ENCODE data around the gene FREM1.
A peak's percentile ranks its signal among the peaks of the same experiment; 100 is the strongest.

FREM1 gene

GRCh38 chr9:14908295-14909180 is 1.7 kb downstream of the FREM1 start:
- DNase-seq, result no peak

GRCh38 chr9:14907696-14908095 is 2.5 kb downstream of the FREM1 start:
- DNase-seq, result no peak

GRCh38 chr9:14907360-14907685 is 2.9 kb downstream of the FREM1 start:
- DNase-seq, result no peak

- DNase-seq, result no peak
Observed at GRCh38 chr9:14906644-14907359, 3.4 kb downstream of the FREM1 start.

DNA sequence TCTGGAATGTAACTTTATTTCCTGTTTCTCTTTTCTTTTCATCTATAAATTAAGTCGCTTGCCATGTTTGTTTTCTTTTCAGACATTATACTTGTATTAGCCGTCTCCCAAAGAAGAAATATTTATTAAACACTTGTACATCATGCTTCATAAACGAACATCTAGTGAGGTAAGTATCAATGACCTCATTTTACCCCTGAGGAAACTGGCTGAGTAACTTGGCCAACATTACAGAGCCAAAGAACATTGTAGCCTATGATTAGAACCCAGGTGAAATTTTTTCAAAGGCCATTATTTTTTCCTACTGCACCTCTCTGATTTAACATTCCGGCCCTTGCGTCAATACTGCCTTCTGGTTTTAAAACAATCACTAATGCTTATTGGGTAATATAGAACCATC is 4.2 kb downstream of the FREM1 start:
- no peak for DNase-seq

GRCh38 chr9:14903040-14903439 is 7.2 kb downstream of the FREM1 start:
- no peak for DNase-seq

- DNase-seq, result no peak
Observed at GRCh38 chr9:14902561-14902960, 7.7 kb downstream of the FREM1 start.

GRCh38 chr9:14899815-14900193 is 10.4 kb downstream of the FREM1 start:
- DNase-seq, result no peak

GRCh38 chr9:14899042-14899814 is 11.0 kb downstream of the FREM1 start:
- no peak for DNase-seq

GRCh38 chr9:14895806-14896205 is 14.4 kb downstream of the FREM1 start:
- DNase-seq, result peak; percentile 18

DNA sequence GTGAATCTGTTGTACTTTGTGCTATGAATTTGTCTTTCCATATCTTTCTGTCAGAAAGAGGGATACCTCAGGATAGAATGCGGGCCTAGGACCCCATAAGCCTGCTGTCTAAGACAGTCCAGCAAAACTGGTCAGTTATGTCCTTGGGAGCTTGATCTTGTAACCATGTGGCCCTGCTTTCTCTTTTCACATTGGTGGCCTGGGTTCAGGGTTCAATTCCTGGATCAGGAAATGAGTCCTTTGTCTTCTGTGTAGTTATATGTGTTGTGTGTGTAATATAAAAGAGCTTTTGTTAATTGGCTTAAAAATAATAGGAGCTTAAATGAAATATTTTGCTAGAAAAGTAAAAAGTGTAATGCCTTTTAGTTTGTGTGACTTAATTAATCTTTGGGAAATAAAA is 16.9 kb downstream of the FREM1 start:
- DNase-seq, result no peak

GRCh38 chr9:14891332-14891731 is 18.9 kb downstream of the FREM1 start:
- DNase-seq, result no peak

GRCh38 chr9:14889451-14889850 is 20.8 kb downstream of the FREM1 start:
- no peak for DNase-seq

DNA sequence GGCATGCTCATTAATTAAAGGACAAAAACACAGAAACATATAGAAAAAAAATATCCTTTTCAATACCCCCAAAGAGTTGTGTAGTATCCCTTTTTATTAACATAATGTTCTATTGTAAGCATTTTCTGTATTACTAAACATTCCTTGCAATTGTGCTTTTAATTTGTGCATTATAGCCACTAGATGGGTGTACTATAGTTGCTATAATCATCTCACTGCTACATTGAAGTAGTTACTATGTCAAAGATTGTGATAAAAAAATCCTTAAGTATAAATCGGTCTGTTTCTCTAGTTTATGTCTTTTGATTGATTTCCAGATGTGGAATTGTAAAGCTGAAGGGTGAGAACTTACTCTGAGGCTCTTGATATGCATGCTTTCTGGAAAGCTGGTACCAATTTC is 21.4 kb downstream of the FREM1 start:
- no peak for DNase-seq

- no peak for DNase-seq
Observed at GRCh38 chr9:14888272-14888671, 22.0 kb downstream of the FREM1 start.

DNA sequence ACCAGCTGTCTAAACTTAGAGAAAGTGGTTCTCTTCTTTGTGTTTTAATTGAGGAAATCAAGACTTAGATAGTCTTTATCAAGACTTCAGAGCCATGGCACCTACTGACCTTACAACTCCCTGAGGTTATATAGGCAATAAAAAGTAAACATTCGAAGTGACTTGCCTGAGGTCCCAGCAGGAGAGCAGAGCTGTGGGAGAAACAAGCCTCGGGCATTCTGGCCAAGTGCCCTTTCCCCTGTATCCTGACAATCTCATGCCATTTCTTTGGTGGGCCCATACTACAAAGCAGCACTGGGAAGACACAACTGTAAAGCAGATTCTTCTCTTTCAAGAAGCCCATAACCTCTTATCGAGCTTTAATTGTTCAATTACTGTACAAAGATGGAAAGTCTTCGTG is 23.1 kb downstream of the FREM1 start:
- no peak for DNase-seq

GRCh38 chr9:14883310-14883944 is 26.8 kb downstream of the FREM1 start:
- no peak for DNase-seq

DNA sequence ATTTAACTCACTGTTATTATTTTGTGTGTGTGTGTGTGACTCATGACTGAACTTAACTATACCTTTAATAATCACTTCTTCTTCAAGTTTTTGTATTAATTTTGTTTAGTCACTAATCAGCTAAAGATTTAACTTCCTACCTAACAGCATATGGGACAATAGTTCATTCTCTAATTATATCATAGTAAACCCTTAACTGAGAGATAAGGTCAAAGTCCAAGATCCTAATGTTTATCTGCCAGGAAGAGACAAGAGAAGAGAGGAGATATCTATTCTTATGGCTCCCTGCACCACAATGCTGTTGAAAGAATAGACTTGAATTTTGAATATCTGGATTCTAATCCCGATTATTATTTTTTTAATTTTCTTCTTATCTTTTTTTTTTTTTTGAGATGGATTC is 28.1 kb downstream of the FREM1 start:
- no peak for DNase-seq

DNA sequence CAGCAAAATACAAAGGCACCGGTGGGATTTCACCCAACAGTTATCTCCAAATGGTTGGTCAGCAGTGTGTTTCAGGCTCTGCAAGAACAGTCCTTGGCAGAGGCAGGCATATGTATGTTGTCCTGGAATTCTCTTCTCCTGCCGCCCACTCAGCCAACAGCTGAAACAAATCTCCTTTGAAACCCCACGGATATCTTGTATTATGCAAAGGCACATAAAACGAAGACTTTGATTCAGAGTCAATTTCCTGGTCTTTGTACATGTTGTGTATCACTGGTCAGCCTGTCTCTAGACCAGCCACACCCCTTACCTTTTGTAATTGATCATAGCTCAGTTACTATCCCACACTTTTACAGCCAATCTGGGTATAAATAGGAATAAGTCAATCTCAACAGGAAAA is 29.2 kb downstream of the FREM1 start:
- no peak for DNase-seq

DNA sequence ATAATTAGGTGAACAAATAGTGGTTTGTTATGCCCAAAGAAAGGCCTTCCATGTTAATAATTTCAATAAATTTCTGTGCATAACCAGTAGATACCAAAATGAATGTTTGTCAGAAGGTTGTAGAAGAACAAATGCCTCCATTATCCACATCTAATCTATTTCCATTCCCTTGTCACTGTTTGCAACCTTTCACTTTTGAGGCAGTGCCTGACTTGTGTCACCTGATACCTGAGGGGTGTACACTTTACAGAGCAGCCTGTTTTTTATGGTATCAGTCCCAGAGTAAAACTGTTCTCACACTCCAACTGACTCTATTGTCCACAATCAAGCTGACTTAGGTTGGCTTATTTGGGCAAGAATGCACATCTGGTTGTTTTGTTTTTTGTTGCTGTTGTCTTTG is 40.1 kb downstream of the FREM1 start:
- DNase-seq, result no peak

- no peak for DNase-seq
Observed at GRCh38 chr9:14869671-14870070, 40.6 kb downstream of the FREM1 start.

DNA sequence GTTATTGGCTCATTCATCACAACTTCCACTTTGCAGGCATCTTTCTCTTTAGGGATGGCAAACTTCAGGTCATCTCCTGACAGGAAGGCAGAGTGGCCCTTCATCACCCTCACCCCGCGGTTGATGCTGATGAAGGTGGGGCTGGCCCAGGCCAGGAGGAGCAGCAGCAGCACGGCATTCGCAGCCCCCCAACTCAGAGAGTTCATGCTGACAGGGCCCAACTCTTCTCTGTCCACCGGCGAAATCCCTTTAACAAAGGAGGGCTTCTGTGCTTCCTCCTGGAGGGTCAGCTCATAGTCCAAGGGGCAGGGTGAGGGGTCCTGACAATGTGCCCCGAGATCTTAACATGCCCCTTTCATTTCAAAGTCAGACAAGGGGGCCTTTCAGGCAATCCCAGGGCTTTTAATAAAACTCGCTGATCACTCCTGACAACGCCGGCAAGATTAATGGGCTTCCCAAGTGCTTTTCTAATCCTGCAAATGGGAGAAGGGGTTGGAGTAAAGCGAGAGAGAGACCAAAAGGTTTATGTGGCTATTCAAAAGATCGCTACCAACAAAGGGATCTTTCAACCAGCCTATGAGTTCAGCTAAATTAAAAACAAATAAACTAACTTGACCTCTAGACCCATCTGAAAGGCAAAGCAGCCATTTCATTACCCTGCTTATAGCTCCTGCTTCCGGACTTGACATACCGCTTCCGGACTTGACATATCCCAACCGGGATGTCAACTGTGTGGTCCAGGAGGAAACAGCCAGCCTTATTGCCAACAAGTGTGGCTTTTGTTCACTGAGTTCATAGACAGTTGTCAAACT is 41.2 kb downstream of the FREM1 start:
- DNase-seq, result no peak

GRCh38 chr9:14868418-14868771 is 41.8 kb downstream of the FREM1 start:
- DNase-seq, result no peak

Measured in EL (cell line).